HEK293T (cell line): Measurements from ENCODE around the gene RGS3.

ENCODE experiments used
- CTCF ChIA-PET: fragments of 350-600 bp; formaldehyde crosslinking; extraction: SDS; loops from one replicate; lab custom pipeline; 2021; ENCODE audit warnings: antibody characterized with exemption, inconsistent platforms; lab: Yijun Ruan, JAX
- POLR2A ChIA-PET: fragments of 350-600 bp; formaldehyde crosslinking; extraction: SDS; loops from one replicate; lab custom pipeline; 2020; ENCODE audit warnings: antibody characterized with exemption, inconsistent platforms; lab: Yijun Ruan, JAX
- DNase-seq: peaks from one replicate; pipeline ENCODE4 v3.0.0; 2012; ENCODE audit warnings: mixed read lengths; ENCODE audit errors: extremely low spot score
- ARNT ChIP-seq: fragments of 450-650 bp; IDR thresholded peaks from 2 replicates; pipeline ENCODE4 v1.6.1; 2017; ENCODE audit warnings: mild to moderate bottlenecking
- BHLHE40 ChIP-seq: fragments of 450-650 bp; IDR thresholded peaks from 2 replicates; pipeline ENCODE4 v1.6.1; 2016; ENCODE audit warnings: mild to moderate bottlenecking, moderate library complexity, borderline replicate concordance
- CTBP1 ChIP-seq: fragments of 450-650 bp; IDR thresholded peaks from 2 replicates; pipeline ENCODE4 v1.6.1; 2016; ENCODE audit warnings: borderline replicate concordance
- ELF4 ChIP-seq: fragments of 450-650 bp; IDR thresholded peaks from 2 replicates; pipeline ENCODE4 v1.6.1; 2017; ENCODE audit warnings: antibody characterized with exemption
- FOXA1 ChIP-seq: fragments of 450-650 bp; IDR thresholded peaks from 2 replicates; pipeline ENCODE4 v1.6.1; 2016; ENCODE audit warnings: mild to moderate bottlenecking
- FOXK2 ChIP-seq: fragments of 450-650 bp; IDR thresholded peaks from 2 replicates; pipeline ENCODE4 v1.6.1; 2016; ENCODE audit warnings: mild to moderate bottlenecking
- FOXM1 ChIP-seq: fragments of 450-650 bp; IDR thresholded peaks from 2 replicates; pipeline ENCODE4 v1.6.1; 2017; ENCODE audit warnings: mild to moderate bottlenecking, borderline replicate concordance
- HDGF ChIP-seq: fragments of 450-650 bp; IDR thresholded peaks from 2 replicates; pipeline ENCODE4 v1.6.1; 2017; ENCODE audit warnings: antibody characterized with exemption, borderline replicate concordance
- L3MBTL2 ChIP-seq: fragments of 450-650 bp; conservative IDR thresholded peaks from 2 replicates; pipeline ENCODE4 v1.6.1; 2016; ENCODE audit warnings: mild to moderate bottlenecking
- LEF1 ChIP-seq: fragments of 450-650 bp; IDR thresholded peaks from 2 replicates; pipeline ENCODE4 v1.6.1; 2017; ENCODE audit warnings: mild to moderate bottlenecking, borderline replicate concordance
- NFRKB ChIP-seq: fragments of 450-650 bp; IDR thresholded peaks from 2 replicates; pipeline ENCODE4 v1.6.1; 2016; ENCODE audit warnings: mild to moderate bottlenecking, moderate library complexity
- PKNOX1 ChIP-seq: fragments of 450-650 bp; IDR thresholded peaks from 2 replicates; pipeline ENCODE4 v1.6.1; 2016
- SP1 ChIP-seq: fragments of 450-650 bp; IDR thresholded peaks from 2 replicates; pipeline ENCODE4 v1.6.1; 2017
- SUZ12 ChIP-seq: fragments of 450-650 bp; IDR thresholded peaks from 2 replicates; pipeline ENCODE4 v1.6.1; 2016; ENCODE audit warnings: mild to moderate bottlenecking
- TARDBP ChIP-seq: fragments of 450-650 bp; IDR thresholded peaks from 2 replicates; pipeline ENCODE4 v1.6.1; 2016
- ZNF384 ChIP-seq: fragments of 450-650 bp; IDR thresholded peaks from 2 replicates; pipeline ENCODE4 v1.6.1; 2016

Gene RGS3

GRCh38 chr9:113531919-113532808 lies 68.6 kb downstream of the RGS3 start:
- TF ChIP-seq HDGF = no peak
- no peak for TF ChIP-seq SP1
- no peak for TF ChIP-seq PKNOX1
- TF ChIP-seq NFRKB = no peak
- TF ChIP-seq ZNF384 = no peak
- no peak for TF ChIP-seq FOXK2
- TF ChIP-seq FOXA1 = no peak
- no peak for TF ChIP-seq CTBP1
- TF ChIP-seq SUZ12 = no peak
- no peak for TF ChIP-seq ELF4
- no peak for TF ChIP-seq BHLHE40
- TF ChIP-seq LEF1 = no peak
- TF ChIP-seq TARDBP = no peak
- TF ChIP-seq L3MBTL2 = no peak
- no peak for TF ChIP-seq FOXM1
- TF ChIP-seq ARNT = no peak
- ChIA-PET CTCF (no interaction called here), POLR2A (interaction anchor here (2.2 kb wide), 1 partner anchor 9 kb away, joined by 8 read pairs; no protein-coding TSS in a partner anchor)
- DNase-seq = no peak

DNA sequence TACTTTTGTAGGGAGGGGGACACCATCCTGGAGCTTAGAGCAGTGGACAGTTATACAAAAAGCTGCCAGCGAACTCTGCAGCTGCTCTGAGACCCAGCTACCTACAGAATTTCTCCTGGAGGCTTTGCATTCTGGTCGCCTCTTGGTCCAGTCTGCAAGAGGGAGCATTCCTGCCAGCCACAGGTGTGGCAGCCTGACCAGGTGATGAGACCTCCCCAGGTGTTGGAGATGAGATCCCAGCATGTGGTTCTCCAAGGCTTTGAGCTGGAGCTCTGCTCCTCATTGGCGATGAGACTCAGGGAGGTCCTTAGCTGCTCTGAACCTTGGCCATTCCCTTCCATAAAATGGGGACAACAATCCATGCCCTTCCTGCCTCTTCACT lies 69.3 kb downstream of the RGS3 start:
- ChIA-PET CTCF (no interaction called here), POLR2A (interaction anchor here (2.2 kb wide), 1 partner anchor 8 kb away, joined by 8 read pairs; no protein-coding TSS in a partner anchor)
- DNase-seq = no peak
- no peak for TF ChIP-seq SP1
- TF ChIP-seq ELF4 = no peak
- no peak for TF ChIP-seq PKNOX1
- no peak for TF ChIP-seq FOXM1
- TF ChIP-seq FOXK2 = no peak
- TF ChIP-seq FOXA1 = no peak

- no peak for DNase-seq
- ChIA-PET CTCF (no interaction called here), POLR2A (no interaction called here)
- TF ChIP-seq SUZ12 = no peak
- TF ChIP-seq FOXK2 = no peak
- no peak for TF ChIP-seq ZNF384
- TF ChIP-seq CTBP1 = no peak
- no peak for TF ChIP-seq ARNT
- no peak for TF ChIP-seq NFRKB
- TF ChIP-seq SP1 = no peak
- TF ChIP-seq ELF4 = no peak
- TF ChIP-seq FOXM1 = no peak
- no peak for TF ChIP-seq FOXA1
- TF ChIP-seq L3MBTL2 = no peak
- TF ChIP-seq TARDBP = no peak
- TF ChIP-seq HDGF = no peak
Observed at GRCh38 chr9:113533335-113534225, 70.1 kb downstream of the RGS3 start.

GRCh38 chr9:113535756-113536155 lies 72.2 kb downstream of the RGS3 start:
- ChIA-PET POLR2A (no interaction called here), CTCF (interaction anchor here (1.0 kb wide), 1 partner anchor 56 kb away, joined by 5 read pairs; no protein-coding TSS in a partner anchor)
- DNase-seq = no peak
- TF ChIP-seq LEF1 = no peak

DNA sequence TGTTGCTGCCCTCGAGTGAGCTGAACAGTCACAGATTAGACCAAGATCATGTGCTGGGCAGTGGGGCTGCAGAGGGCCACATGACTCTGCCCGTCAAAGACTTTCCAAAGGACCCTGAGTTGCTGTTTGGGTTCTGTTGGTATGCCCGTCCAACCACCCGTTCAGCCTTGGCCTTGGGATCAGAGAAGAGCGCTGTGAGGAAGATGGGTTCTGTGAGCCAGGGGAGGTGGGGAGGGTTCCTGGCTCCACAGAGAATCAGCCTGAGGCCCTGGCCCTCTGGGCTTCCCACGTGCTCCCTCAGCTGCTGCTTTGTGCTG lies 72.6 kb downstream of the RGS3 start:
- ChIA-PET CTCF (interaction anchor here (1.0 kb wide), 1 partner anchor 55 kb away, joined by 5 read pairs; no protein-coding TSS in a partner anchor), POLR2A (no interaction called here)

More for the DNA sequence above, 72.6 kb downstream of the RGS3 start:
- TF ChIP-seq FOXM1 (no peak), ELF4 (no peak), L3MBTL2 (no peak), BHLHE40 (no peak), NFRKB (no peak), TARDBP (no peak), SUZ12 (no peak), PKNOX1 (no peak), SP1 (no peak), FOXA1 (no peak), LEF1 (no peak), ZNF384 (no peak), HDGF (no peak)
- no peak for DNase-seq
